HG03095 (cell line): ENCODE measurements around the gene TMEM163.
"Not testable (repeated sequence)": the region's sequence is repeated elsewhere in the genome, so short reads cannot be mapped to it uniquely, and the experiment has no call there.

Source experiments
- ATAC-seq: cut with Tn5 transposase; IDR thresholded peaks from one replicate; pipeline ENCODE4 v1.9.1; 2021; ENCODE audit warnings: moderate library complexity; ENCODE audit not compliant: unreplicated experiment

Gene TMEM163

DNA sequence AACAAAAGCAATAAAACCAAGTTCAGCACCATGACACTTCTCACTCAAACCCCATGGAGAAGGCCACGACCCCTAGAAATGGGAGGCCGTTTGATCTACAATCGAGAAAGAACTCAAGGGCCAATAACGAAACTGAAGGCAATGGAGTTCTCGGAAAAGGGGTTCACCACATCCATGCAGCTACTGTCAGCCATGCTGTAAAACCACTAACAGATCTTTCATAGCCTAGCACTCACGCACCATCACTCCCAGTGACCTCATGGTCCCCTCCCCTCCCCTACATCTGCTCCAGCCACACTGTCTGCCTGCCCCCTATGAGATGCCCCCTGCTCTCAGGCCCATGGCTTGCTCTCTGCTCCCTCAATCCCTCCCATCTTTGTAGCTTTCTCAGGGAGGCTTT is 135.3 kb downstream of the TMEM163 start:
- no peak for ATAC-seq

DNA sequence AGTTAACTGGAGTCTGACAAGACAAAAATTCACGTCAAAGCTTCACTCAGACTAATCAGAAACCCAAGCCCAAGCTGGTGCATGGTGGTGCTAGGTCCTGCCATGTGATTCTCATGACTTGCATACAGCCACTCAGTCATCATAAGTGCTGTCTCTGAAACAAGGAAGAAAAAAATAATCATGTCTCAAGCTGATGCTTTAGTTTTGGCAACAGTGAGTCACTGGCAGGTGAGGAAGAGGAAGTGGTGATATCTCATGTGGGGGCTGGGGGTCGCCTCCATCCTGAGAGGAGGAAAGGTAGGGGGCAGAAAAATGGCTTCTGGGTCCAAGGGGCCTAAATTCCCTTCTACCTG is 136.3 kb downstream of the TMEM163 start:
- ATAC-seq = peak; percentile 38

GRCh38 chr2:134581877-134582546 is 136.8 kb downstream of the TMEM163 start:
- peak; percentile 79 for ATAC-seq

- no peak for ATAC-seq
Observed at GRCh38 chr2:134578316-134578715, 140.5 kb downstream of the TMEM163 start.

DNA sequence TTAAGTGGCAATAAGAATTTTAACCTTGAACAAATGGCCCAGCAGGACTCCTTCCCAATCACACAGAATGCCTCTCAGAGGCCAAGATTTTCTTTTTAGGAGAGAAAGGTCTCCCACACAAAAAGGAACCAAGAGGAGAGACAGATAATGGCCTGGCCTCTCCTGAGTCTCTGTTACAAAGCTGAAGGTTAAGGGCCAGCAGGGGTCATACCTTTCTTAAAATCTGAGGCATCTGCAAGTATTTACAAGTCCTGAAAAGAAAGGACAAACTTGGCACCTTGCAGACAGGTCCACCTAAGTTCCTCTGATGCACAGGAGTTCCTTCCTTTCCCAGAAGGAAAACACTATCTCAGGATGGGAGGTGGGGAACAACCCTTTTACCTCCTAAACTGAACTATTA is 142.3 kb downstream of the TMEM163 start:
- ATAC-seq = no peak

GRCh38 chr2:134575888-134576287 is 142.9 kb downstream of the TMEM163 start:
- no peak for ATAC-seq

- no peak for ATAC-seq
Observed at GRCh38 chr2:134574611-134575330, 144.0 kb downstream of the TMEM163 start.

DNA sequence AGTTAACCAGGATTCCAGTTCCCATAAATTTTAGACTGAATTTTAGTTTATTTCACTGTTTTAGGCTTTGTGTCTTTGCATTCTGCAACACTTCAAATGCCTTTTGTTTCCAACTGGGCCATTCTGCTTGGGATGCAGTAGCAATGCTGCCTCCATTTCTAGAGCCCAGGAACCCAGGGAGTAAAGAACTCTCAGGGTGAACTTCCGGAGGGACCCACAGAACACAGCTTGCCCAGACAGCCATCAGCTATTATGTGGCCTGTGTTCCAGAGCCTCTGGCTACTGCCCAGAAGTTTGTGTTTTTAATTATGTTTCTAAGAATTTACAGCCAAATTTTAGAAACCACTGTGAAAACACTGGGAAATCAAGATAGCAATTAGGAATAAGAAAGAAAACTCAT is 145.1 kb downstream of the TMEM163 start:
- no peak for ATAC-seq

DNA sequence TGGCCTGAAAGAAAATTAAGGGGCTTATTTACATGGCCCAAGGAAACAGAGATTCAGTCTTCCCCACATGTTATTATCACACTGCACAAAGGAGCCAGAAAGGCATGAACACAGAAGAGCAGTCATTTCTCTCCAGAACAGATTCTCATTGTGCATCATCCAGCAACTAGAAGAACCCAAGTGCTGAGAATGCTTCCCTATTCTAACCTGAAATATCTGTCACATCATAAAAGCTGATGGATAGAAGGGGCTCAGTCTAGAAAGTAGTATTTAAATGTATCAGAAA is 145.8 kb downstream of the TMEM163 start:
- no peak for ATAC-seq

GRCh38 chr2:134572314-134573084 is 146.3 kb downstream of the TMEM163 start:
- no peak for ATAC-seq

DNA sequence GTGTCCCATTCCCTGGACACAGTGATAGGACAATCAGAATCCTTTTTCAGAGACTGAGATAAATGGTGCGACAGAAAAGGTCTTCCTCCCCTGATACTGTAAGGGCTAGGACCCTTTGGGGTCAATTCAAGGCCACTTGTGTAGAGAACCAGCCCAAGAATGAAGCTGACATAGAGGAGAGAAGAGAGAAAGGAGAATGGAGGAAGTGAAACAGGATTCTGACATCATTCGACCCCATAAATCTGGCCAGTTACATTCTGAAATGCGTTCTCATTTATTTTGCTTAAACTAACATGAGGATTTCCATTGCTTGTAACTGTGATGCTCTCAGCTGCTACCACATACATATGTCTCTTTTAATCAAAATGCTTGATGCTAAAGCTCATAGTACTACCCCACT is 148.1 kb downstream of the TMEM163 start:
- no peak for ATAC-seq

GRCh38 chr2:134568413-134568812 is 150.4 kb downstream of the TMEM163 start:
- no peak for ATAC-seq

DNA sequence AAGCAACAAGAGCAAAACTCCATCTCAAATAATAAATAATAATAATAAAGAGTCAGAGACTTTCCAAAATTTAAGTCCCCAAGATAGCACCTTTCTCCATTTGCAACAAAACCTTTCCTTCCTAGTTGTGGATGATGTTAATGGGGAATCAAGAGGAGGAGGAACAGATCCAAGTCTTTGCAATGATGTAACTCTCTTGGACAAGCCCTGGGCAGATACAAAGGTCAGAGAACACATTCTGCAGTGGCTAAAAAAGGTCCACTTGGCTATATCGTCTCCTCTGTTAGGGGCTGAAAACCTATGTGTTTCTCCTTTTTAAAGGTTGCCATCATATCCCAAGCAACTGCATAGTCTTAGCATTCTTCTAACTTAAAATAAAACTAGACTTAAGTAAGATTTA is 151.1 kb downstream of the TMEM163 start:
- no peak for ATAC-seq

DNA sequence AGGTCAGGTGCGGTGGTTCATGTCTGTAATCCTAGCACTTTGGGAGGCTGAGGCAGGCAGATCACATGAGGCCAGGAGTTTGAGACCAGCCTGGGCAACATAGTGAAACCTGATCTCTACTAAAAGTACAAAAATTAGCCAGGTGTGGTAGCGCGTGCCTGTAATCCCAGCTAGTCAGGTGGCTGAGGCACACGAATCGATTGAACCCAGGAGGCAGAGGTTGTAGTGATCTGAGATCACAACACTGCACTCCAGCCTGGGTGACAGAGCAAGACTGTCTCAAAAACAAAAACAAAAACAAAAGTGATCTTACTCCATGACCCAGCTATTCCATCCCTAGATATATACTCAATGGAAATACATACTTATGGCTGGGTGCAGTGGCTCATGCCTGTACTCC is 153.8 kb downstream of the TMEM163 start:
- not testable (repeated sequence) for ATAC-seq

- ATAC-seq = no peak
Observed at GRCh38 chr2:134564549-134564948, 154.3 kb downstream of the TMEM163 start.

GRCh38 chr2:134558208-134558830 is 160.5 kb downstream of the TMEM163 start:
- ATAC-seq = no peak

GRCh38 chr2:134555411-134555810 is 163.4 kb downstream of the TMEM163 start:
- ATAC-seq = no peak

GRCh38 chr2:134553657-134554056 is 165.1 kb downstream of the TMEM163 start:
- ATAC-seq = no peak

- no peak for ATAC-seq
Observed at GRCh38 chr2:134550566-134551164, 168.1 kb downstream of the TMEM163 start.

GRCh38 chr2:134549104-134549503 is 169.7 kb downstream of the TMEM163 start:
- ATAC-seq = no peak

DNA sequence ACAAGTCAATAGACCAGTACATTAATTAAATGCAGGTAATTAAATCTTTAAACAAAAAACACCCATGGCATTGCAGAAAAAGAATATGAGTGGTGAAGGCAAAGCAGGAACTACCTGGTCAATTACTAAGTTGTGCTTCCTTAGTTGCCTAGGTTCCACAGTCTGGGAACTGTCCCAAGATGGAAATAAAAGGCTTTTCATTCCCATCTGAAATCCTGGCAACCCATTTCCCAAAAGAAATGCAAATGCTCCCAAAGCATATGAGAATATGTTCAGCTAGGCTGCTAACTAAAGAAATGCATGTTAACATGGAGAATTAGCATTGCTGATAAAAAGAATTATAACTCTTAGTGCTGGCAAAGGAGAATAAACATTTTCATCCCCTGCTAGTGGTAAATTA is 177.8 kb downstream of the TMEM163 start:
- ATAC-seq = no peak
